Breast epithelium (tissue), 4 donors: ENCODE results near the gene AAGAB. TPM values are rescaled to one million over a fixed set of nuclear protein-coding genes. Genes with fewer than 3 reads are reported as not detected.

Experiments used
- DNase-seq, 2 donors: peaks; one replicate each; pipeline ENCODE4 v3.0.0-alpha.2; 2019; ENCODE audit warnings: low spot score in 2 of 2
- H3K27ac ChIP-seq, 2 donors: fragments of 200-600 bp; sonication (generic) in 1 of 2; one replicate each; pipeline ENCODE4 v1.5.1; 2016 to 2019; ENCODE audit warnings: mild to moderate bottlenecking in 1 of 2
- H3K27me3 ChIP-seq, 2 donors: fragments of 200-600 bp; sonication (generic) in 1 of 2; one replicate each; pipeline versions ENCODE4 v1.5.1 to v1.6.0; 2017 to 2019; ENCODE audit warnings: control low read depth in 1 of 2, mild to moderate bottlenecking in 1 of 2
- H3K36me3 ChIP-seq: fragments of 200-600 bp; one replicate; pipeline ENCODE4 v1.5.1; 2019
- H3K4me1 ChIP-seq, 2 donors: fragments of 200-600 bp; sonication (generic); one replicate each; pipeline ENCODE4 v1.5.1; 2016 to 2019; ENCODE audit warnings: control low read depth in 1 of 2
- H3K4me3 ChIP-seq, 3 donors: fragments of 200-600 bp; sonication (generic); 1 replicate in 2 of 3; 2 replicates in 1 of 3; pipeline ENCODE4 v1.5.1; 2016 to 2019; ENCODE audit warnings: mild to moderate bottlenecking in 3 of 3, moderate library complexity in 2 of 3
- H3K9me3 ChIP-seq, 2 donors: fragments of 200-600 bp; sonication (generic) in 1 of 2; one replicate each; pipeline ENCODE4 v1.5.1; 2016 to 2019; ENCODE audit warnings: control low read depth in 1 of 2
- CTCF ChIP-seq, 3 donors: fragments of 450-650 bp; IDR thresholded peaks; one replicate each; pipeline ENCODE4 v1.5.1; 2016 to 2017; ENCODE audit warnings: antibody characterized with exemption in 3 of 3, mild to moderate bottlenecking in 3 of 3, moderate library complexity in 3 of 3
- POLR2A ChIP-seq: fragments of 450-650 bp; IDR thresholded peaks from one replicate; pipeline ENCODE4 v1.6.1; 2016; ENCODE audit warnings: antibody characterized with exemption, mild to moderate bottlenecking, moderate library complexity
- POLR2AphosphoS5 ChIP-seq, 3 donors: sonication (generic); formaldehyde crosslinking; IDR thresholded peaks; one replicate each; pipeline ENCODE4 v1.6.1; 2017; ENCODE audit warnings: antibody characterized with exemption in 3 of 3
- intact Hi-C: fragments of 100-400 bp; cut with DNase I; formaldehyde crosslinking; loops from one replicate; pipeline ENCODE4 v1.15.1; 2023; ENCODE audit warnings: low total_unique reads
- total RNA-seq, 3 donors: library from RNA; depleted of rRNA; stranded (reverse); fragments of >200 nt; gene quantifications; one replicate each; pipeline ENCODE4 v1.1.0, GENCODE V29; 2016

AAGAB gene
- total RNA-seq, 3 donors from 2014 or later: 23.2 to 49.8 (median 46.5) TPM

DNA sequence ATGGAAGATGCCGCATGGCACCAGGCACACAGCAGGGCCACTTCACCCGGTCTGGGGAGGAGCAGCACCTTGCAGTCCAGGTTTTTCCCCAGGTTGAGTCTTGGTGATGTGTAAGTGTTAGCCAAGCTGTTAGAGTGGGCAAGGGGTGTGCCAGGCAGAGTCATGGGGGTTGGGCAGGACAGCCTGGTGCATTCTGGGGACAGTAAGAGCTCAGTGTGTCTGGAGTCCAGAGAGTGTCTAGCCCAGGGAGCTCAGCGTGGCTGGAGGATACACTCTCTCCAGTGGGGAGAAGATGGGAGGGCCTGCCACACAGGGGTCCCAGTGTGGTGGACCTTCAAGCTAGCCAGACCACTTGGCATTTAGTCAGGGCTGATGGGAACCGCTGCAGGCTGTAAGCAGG, 87.4 kb downstream of the AAGAB start:
- peak overlapping the region in 1 of 2 donors; percentile 28 for H3K27ac ChIP-seq
- no peaks in the 10 kb centered on the region for H3K9me3 ChIP-seq
- DNase-seq: no peak
- intact Hi-C loops: no loop called here
- no peak overlapping the region for H3K4me3 ChIP-seq
- H3K36me3 ChIP-seq: no peaks in the 10 kb centered on the region
- no peaks in the 10 kb centered on the region for H3K27me3 ChIP-seq
- no peaks in the 10 kb centered on the region for H3K4me1 ChIP-seq
- TF ChIP-seq CTCF (IDR thresholded peaks at IDR 0.05) (no peak), POLR2A (no peak), POLR2AphosphoS5 (IDR thresholded peaks at IDR 0.05) (no peak)

DNA sequence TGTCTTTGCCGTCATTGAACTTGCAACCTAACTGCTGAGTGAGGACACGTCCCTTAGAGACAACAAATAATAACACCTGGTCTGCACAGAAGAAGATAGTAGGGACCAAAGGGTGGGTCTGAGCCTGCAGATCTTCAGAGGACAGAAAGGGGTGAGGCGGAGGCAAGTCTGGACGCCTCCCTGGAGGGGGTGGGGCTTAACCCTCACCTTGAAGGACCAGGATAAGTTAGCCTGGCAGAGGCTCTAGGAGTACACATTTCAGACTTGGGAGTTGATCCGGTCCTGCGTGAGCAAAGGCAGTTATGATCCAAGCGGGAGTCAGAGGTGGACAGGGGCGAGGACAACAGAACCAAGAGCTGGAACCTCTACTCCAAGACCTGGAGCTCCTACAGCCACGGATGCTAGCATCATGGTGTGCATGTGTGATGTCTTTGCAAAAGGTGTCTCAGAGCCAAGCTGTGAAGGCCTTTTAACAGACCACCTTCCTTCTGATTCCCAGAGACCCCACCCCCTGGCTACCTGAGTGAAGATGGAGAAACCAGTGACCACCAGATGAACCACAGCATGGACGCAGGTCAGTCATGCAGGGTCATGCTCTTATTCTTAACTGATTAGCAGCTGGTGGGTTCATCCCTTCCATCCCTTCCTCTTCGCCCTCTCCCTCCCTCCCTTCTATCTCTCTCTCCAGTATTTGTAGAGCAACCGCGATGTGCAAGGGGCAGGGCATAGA, 88.0 kb downstream of the AAGAB start:
- TF ChIP-seq POLR2A (no peak), POLR2AphosphoS5 (IDR thresholded peaks at IDR 0.05) (no peak), CTCF (IDR thresholded peaks at IDR 0.05) (no peak)
- intact Hi-C loops: no loop called here
- no peak for DNase-seq

GRCh38 chr15:67165254-67166253, 88.9 kb downstream of the AAGAB start:
- no peaks in the 10 kb centered on the region for H3K27me3 ChIP-seq
- intact Hi-C loops: no loop called here
- TF ChIP-seq POLR2A (no peak), POLR2AphosphoS5 (IDR thresholded peaks at IDR 0.05) (no peak), CTCF (IDR thresholded peaks at IDR 0.05) (no peak)
- no peaks in the 10 kb centered on the region for H3K4me1 ChIP-seq
- H3K4me3 ChIP-seq: no peak overlapping the region
- no peak overlapping the region for H3K27ac ChIP-seq
- no peak for DNase-seq
- H3K36me3 ChIP-seq: no peaks in the 10 kb centered on the region
- H3K9me3 ChIP-seq: no peaks in the 10 kb centered on the region

More for the DNA sequence above, 88.0 kb downstream of the AAGAB start:
- Histone ChIP-seq H3K27ac (peak overlapping the region in 1 of 2 donors; percentile 28), H3K27me3 (no peaks in the 10 kb centered on the region), H3K4me1 (no peaks in the 10 kb centered on the region), H3K4me3 (no peak overlapping the region), H3K9me3 (no peaks in the 10 kb centered on the region), H3K36me3 (no peaks in the 10 kb centered on the region)

- Histone ChIP-seq H3K36me3 (no peaks in the 10 kb centered on the region), H3K9me3 (no peaks in the 10 kb centered on the region), H3K27ac (no peak overlapping the region), H3K4me1 (no peaks in the 10 kb centered on the region), H3K27me3 (no peaks in the 10 kb centered on the region), H3K4me3 (no peak overlapping the region)
- no peak for DNase-seq
- no peak for TF ChIP-seq POLR2A
- TF ChIP-seq POLR2AphosphoS5 (IDR thresholded peaks at IDR 0.05): no peak
- no peak for TF ChIP-seq CTCF (IDR thresholded peaks at IDR 0.05)
- intact Hi-C loops: no loop called here
These were observed 89.6 kb downstream of the AAGAB start for GRCh38 chr15:67164811-67165253.
